NCI-H2196 (cell line): ENCODE data around the gene TFAM.

Experiments
- DNase-seq: peaks from one replicate; lab custom pipeline; 2025; ENCODE audit not compliant: unreplicated experiment; lab: John Stamatoyannopoulos, UW

Gene TFAM

GRCh38 chr10:58433066-58433465 lies 47.9 kb downstream of the TFAM start:
- DNase-seq = no peak

DNA sequence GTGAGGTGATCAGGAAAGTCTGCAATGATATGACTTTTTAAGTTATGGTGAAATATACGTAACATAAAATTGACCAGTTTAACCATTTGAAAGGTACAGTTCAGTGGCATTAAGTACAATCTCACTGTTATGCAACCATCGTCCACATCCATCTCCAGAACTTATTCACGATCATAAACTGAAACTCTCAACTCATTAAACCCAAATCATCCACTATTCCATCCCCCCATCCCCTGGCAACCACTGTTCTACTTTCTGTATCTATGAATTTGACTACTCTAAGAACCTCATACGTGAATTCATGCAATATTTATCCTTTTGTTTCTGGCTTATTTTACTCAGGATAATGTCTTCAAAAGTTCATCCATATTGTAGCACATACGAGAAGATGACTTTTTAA lies 48.4 kb downstream of the TFAM start:
- DNase-seq = no peak

DNA sequence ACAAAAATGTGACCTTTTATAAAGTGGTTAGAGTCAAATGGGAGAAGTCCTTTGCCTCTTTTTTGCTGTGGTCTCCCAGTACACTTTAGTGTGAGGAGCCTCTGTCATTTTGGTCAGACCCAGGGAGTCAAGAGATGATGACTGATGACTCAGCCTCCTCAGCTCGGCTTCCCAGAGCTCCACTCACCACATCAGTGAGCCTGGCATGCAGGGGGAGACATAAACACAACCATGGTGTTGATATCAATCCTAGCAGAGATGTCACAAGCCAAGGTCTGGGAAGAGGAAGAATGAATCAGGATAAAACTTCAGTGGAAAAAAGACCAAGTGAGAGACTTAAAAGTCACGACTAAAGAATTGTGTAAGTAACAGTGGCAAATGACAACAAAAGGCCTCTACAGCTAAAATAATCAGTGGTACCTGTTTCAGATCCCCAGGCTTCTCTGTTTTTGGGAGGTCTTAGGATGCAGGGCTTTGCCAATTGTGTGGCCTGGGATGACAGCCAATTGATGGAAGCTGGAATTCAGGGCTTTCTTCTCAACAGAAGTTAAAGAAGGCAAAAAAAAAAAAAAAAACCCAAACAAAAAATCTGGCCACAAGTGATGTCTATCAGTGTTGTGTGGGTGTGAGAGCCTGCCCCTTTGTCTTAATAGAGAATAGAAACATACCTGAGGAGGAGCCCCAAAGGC lies 50.2 kb downstream of the TFAM start:
- DNase-seq = no peak

DNA sequence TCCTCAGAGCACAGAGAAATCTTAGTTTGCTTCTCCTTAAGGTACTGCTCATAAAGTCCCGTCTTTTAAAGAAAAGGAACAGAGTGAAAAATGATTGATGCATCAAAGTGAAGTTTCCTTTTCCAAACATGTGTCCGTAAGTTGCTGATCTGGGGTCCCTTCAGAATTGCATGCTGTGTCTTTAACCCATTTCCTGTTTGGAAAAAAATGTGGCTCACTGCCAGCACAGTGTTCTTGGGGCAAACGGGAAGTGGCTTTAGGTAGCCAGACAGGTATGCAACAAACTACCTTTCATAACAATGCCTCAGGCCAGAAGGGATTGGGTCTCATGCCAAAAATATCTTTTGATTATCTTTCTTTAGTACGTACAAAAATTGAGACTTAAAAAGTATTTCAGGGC lies 50.9 kb downstream of the TFAM start:
- no peak for DNase-seq

GRCh38 chr10:58438340-58438871 lies 53.2 kb downstream of the TFAM start:
- no peak for DNase-seq

GRCh38 chr10:58438986-58439385 lies 53.8 kb downstream of the TFAM start:
- DNase-seq = no peak

DNA sequence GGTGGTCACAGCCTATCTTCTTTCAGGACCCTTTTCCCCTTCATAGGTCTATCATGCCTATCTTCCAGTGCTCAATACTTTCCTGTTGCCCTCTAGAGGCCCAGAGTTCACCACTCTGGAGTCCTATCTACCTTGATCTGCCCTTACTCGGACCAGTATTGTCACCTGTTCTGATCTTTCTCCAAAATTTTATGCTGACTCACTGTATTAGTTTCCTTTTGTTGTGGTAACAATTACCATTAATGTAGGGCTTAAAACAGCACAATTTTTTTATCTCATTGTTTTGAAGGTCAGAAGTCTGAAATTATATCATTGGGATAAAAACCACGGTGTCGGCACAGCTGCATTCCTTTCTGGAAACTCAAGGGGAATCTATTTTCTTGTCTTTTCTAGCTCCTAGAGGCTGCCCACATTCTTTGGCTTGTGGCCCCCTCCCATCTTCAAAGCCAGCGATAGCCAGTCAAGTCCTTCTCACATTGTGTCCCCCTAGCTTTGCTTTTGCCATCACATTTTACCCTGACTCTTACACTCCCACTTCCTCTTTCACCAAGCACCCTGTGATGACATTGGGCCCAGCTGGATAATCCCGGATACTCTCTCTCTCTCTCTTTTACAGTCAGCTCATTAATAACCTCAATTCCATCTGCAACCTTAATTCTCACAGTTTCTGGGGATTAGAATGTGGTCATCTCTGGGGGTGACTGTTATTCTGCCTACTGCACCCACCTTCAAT lies 54.6 kb downstream of the TFAM start:
- no peak for DNase-seq

- no peak for DNase-seq
Observed at GRCh38 chr10:58440484-58440883, 55.3 kb downstream of the TFAM start.

DNA sequence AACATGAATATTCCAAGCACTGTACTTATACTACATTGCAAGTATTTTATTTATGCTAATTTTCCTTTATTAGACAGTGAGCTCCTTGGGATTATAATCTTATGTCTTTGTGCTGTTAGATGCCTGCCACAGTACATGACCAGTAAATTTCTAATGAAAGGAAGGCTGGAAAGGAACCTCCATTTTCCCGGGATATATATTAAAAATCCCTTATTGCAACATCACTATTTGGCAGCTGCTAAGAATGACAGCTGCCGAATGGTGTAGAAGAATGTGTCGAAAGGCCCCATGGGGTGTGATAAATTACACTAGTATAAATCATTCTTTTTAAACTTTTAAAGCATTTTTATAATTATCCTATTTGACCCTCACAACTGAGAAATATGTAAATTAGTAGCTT lies 59.1 kb downstream of the TFAM start:
- no peak for DNase-seq

DNA sequence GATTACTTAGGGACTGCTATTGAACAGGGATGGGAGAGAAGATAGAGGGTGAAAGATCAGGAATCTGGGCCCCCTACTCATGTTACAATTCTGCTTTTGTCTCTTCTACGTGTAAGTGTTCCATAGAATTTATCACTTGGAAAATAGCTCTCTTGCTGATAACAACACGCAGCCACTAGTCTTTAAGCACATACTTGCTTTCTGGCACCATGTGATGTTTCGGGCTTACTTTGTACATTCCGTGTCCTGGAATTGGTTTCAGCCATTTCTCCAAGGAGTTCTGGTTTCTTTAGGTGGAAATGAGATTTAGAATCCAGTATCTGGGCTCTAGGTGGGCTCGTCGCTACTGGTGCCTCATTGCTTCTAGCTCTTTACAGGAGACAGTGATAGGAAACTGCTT lies 59.7 kb downstream of the TFAM start:
- no peak for DNase-seq

GRCh38 chr10:58448121-58448935 lies 63.1 kb downstream of the TFAM start:
- no peak for DNase-seq
